NB4 (cell line): Measurements from ENCODE around the gene GALR1.

Experiments used
- DNase-seq: peaks from one replicate; pipeline ENCODE4 v3.0.0; 2010; ENCODE audit warnings: low read depth
- H3K4me3 ChIP-seq: one replicate; pipeline ENCODE4 v1.5.1; 2011; ENCODE audit warnings: mild to moderate bottlenecking, low read depth, low read length, moderate library complexity
- CTCF ChIP-seq: IDR thresholded peaks from one replicate; pipeline ENCODE4 v1.5.1; 2012; ENCODE audit warnings: low read depth, low read length
- MAX ChIP-seq: IDR thresholded peaks from 2 replicates; pipeline ENCODE4 v1.6.1; 2011; ENCODE audit warnings: low read depth, low read length
- MYC ChIP-seq: IDR thresholded peaks from 2 replicates; pipeline ENCODE4 v1.6.1; 2011; ENCODE audit warnings: low read depth, low read length
- POLR2A ChIP-seq: IDR thresholded peaks from 2 replicates; pipeline ENCODE4 v1.6.1; 2011; ENCODE audit warnings: mild to moderate bottlenecking; ENCODE audit not compliant: insufficient read length; ENCODE audit errors: extremely low read depth

GALR1 gene

GRCh38 chr18:77248873-77249568 is 627 bp upstream of the GALR1 start:
- DNase-seq: no peak
- TF ChIP-seq POLR2A: no peak
- no peak for TF ChIP-seq MAX
- TF ChIP-seq CTCF: no peak
- no peak for TF ChIP-seq MYC
- no peak overlapping the region for H3K4me3 ChIP-seq

- TF ChIP-seq MAX (no peak), CTCF (no peak), POLR2A (no peak), MYC (no peak)
- DNase-seq: no peak
- H3K4me3 ChIP-seq: no peak overlapping the region
Observed at GRCh38 chr18:77250501-77250925, 865 bp downstream of the GALR1 start.

GRCh38 chr18:77250926-77251729 is 1.5 kb downstream of the GALR1 start:
- no peak overlapping the region for H3K4me3 ChIP-seq
- DNase-seq: no peak
- TF ChIP-seq POLR2A (no peak), MAX (no peak), MYC (no peak), CTCF (no peak)

GRCh38 chr18:77251730-77252050 is 2.0 kb downstream of the GALR1 start:
- no peak for DNase-seq
- no peak overlapping the region for H3K4me3 ChIP-seq
- TF ChIP-seq POLR2A (no peak), MYC (no peak), MAX (no peak), CTCF (no peak)

GRCh38 chr18:77254711-77255405 is 5.2 kb downstream of the GALR1 start:
- no peak for DNase-seq
- no peak for TF ChIP-seq CTCF
- TF ChIP-seq POLR2A: no peak
- TF ChIP-seq MAX: no peak
- no peak for TF ChIP-seq MYC
- no peak overlapping the region for H3K4me3 ChIP-seq
